HCT116 (cell line): ENCODE measurements around the gene CENPF. TPM values are rescaled to one million over a fixed set of nuclear protein-coding genes. Genes with fewer than 3 reads are reported as not detected.

Experiments
- ATAC-seq: fragments of 200-7000 bp; cut with Tn5 transposase; 2 replicates; pipeline ENCODE4 v1.9.1; 2020; ENCODE audit warnings: mild to moderate bottlenecking, moderate library complexity
- BruUV-seq: library from RNA; stranded (reverse); fragments of 400-500 nt; replicated peaks from 2 replicates; lab custom pipeline; 2021; lab: Mats Ljungman, UMichigan
- CTCF ChIA-PET: fragments of 300-600 bp; sonication (Branson Sonifier 250); formaldehyde crosslinking; loops from one replicate; lab custom pipeline; 2021; ENCODE audit warnings: antibody characterized with exemption; lab: Charles Lee
- POLR2A ChIA-PET: fragments of 300-600, 350-600 bp; sonication (Branson Sonifier 250); formaldehyde crosslinking; loops from one replicate; lab custom pipeline; 2021; ENCODE audit warnings: antibody characterized with exemption; lab: Charles Lee
- RAD21 ChIA-PET, 2 experiments: fragments of 300-600 bp; sonication (Branson Sonifier 250); formaldehyde crosslinking; loops; one replicate each; lab custom pipeline; 2023; ENCODE audit warnings: low total read pairs in 2 of 2; ENCODE audit not compliant: uncharacterized antibody in 2 of 2, unreplicated experiment in 2 of 2, low non-redundant PET in 1 of 2; lab: Charles Lee
- DNase-seq: peaks from one replicate; pipeline ENCODE4 v3.0.0-alpha.2; 2010; ENCODE audit warnings: low read depth, low spot score
- H2AFZ ChIP-seq: fragments of 200-600 bp; shearing (Covaris generic), sonication (generic); 2 replicates; pipeline ENCODE4 v1.6.1; 2017; ENCODE audit warnings: low read depth, mixed run types, mixed read lengths, antibody characterized with exemption, low read length; ENCODE audit not compliant: poor library complexity, severe bottlenecking
- H3K27ac ChIP-seq: 2 replicates; pipeline ENCODE4 v1.5.1; 2012; ENCODE audit warnings: low read depth, low read length
- H3K27me3 ChIP-seq: fragments of 200-600 bp; sonication (generic); 2 replicates; pipeline ENCODE4 v1.6.1; 2016; ENCODE audit warnings: mixed run types, low read length, mixed read lengths; ENCODE audit not compliant: insufficient read depth
- H3K36me3 ChIP-seq, 2 experiments: fragments of 200-500 bp in 1 of 2; fragments of 200-600 bp in 1 of 2; sonication (Bioruptor generic) in 1 of 2; sonication (generic) in 1 of 2; 2 replicates each; pipeline versions ENCODE4 v1.5.1 to v1.6.1; 2014 to 2016; ENCODE audit warnings: low read length in 2 of 2, inconsistent platforms in 1 of 2, mixed read lengths in 1 of 2, mixed run types in 1 of 2; ENCODE audit not compliant: insufficient read depth in 2 of 2, control insufficient read depth in 1 of 2
- H3K4me1 ChIP-seq, 2 experiments: fragments of 200-600 bp in 1 of 2; sonication (generic) in 1 of 2; 2 replicates each; pipeline versions ENCODE4 v1.5.1 to v1.6.1; 2012 to 2017; ENCODE audit warnings: low read length in 2 of 2, inconsistent platforms in 1 of 2, mild to moderate bottlenecking in 1 of 2, mixed read lengths in 1 of 2, mixed run types in 1 of 2, moderate library complexity in 1 of 2; ENCODE audit not compliant: insufficient read depth in 2 of 2, control insufficient read depth in 1 of 2
- H3K4me2 ChIP-seq: fragments of 200-600 bp; sonication (generic); 2 replicates; pipeline ENCODE4 v1.6.1; 2017; ENCODE audit warnings: mixed run types, low read length, mixed read lengths
- H3K4me3 ChIP-seq, 2 experiments: fragments of 200-600 bp in 1 of 2; sonication (generic) in 1 of 2; replicated peaks in 1 of 2; 2 replicates each; pipeline ENCODE4 v1.5.1; 2011 to 2016; ENCODE audit warnings: low read length in 2 of 2, control low read depth in 1 of 2, low read depth in 1 of 2, mild to moderate bottlenecking in 1 of 2, mixed read lengths in 1 of 2, mixed run types in 1 of 2
- H3K79me2 ChIP-seq: fragments of 200-600 bp; sonication (generic); 2 replicates; pipeline ENCODE4 v1.6.1; 2017; ENCODE audit warnings: mild to moderate bottlenecking, mixed run types, low read length, moderate library complexity, mixed read lengths; ENCODE audit not compliant: insufficient read depth
- H3K9ac ChIP-seq: fragments of 200-600 bp; sonication (generic); 2 replicates; pipeline ENCODE4 v1.6.1; 2016; ENCODE audit warnings: low read length, mixed read lengths
- H3K9me2 ChIP-seq: fragments of 200-600 bp; sonication (generic), shearing (Covaris generic); 2 replicates; pipeline ENCODE4 v1.6.1; 2017; ENCODE audit warnings: mixed run types, mild to moderate bottlenecking, moderate library complexity; ENCODE audit not compliant: insufficient read depth
- H3K9me3 ChIP-seq, 2 experiments: fragments of 200-500 bp in 1 of 2; fragments of 200-600 bp in 1 of 2; sonication (Bioruptor generic) in 1 of 2; sonication (generic) in 1 of 2; 2 replicates each; pipeline ENCODE4 v1.6.1; 2014 to 2017; ENCODE audit warnings: low read length in 2 of 2, mixed read lengths in 2 of 2, inconsistent platforms in 1 of 2, low read depth in 1 of 2, mild to moderate bottlenecking in 1 of 2, mixed run types in 1 of 2, moderate library complexity in 1 of 2; ENCODE audit not compliant: control insufficient read depth in 1 of 2, insufficient read depth in 1 of 2
- H4K20me1 ChIP-seq: fragments of 200-600 bp; sonication (generic), shearing (Covaris generic); 2 replicates; pipeline ENCODE4 v1.6.1; 2017; ENCODE audit warnings: mixed run types, mild to moderate bottlenecking, moderate library complexity; ENCODE audit not compliant: insufficient read depth
- ATF3 ChIP-seq: IDR thresholded peaks from 2 replicates; pipeline ENCODE4 v1.6.1; 2012
- CBX3 ChIP-seq: IDR thresholded peaks from 2 replicates; pipeline ENCODE4 v1.6.1; 2012; ENCODE audit warnings: low read depth
- CEBPB ChIP-seq: IDR thresholded peaks from 2 replicates; pipeline ENCODE4 v1.6.1; 2012; ENCODE audit warnings: low read depth
- ELF1 ChIP-seq: IDR thresholded peaks from 2 replicates; pipeline ENCODE4 v1.6.1; 2012; ENCODE audit warnings: low read depth, borderline replicate concordance
- EZH2 ChIP-seq: fragments of 200-600 bp; sonication (generic); IDR thresholded peaks from 2 replicates; pipeline ENCODE4 v1.6.1; 2017; ENCODE audit warnings: antibody characterized with exemption, mixed run types
- EZH2phosphoT487 ChIP-seq: fragments of 200-600 bp; IDR thresholded peaks from 2 replicates; pipeline ENCODE4 v1.6.1; 2018; ENCODE audit warnings: antibody characterized with exemption, borderline replicate concordance
- FOSL1 ChIP-seq: IDR thresholded peaks from 2 replicates; pipeline ENCODE4 v1.6.1; 2012; ENCODE audit warnings: low read depth
- JUND ChIP-seq: IDR thresholded peaks from 2 replicates; pipeline ENCODE4 v1.6.1; 2012
- MAX ChIP-seq: IDR thresholded peaks from 2 replicates; pipeline ENCODE4 v1.6.1; 2012
- POLR2A ChIP-seq: IDR thresholded peaks from 2 replicates; pipeline ENCODE4 v1.7.0; 2011; ENCODE audit warnings: borderline replicate concordance; ENCODE audit not compliant: insufficient read depth, insufficient read length; ENCODE audit errors: extremely low read depth
- POLR2AphosphoS5 ChIP-seq: IDR thresholded peaks from 2 replicates; pipeline ENCODE4 v1.6.1; 2011; ENCODE audit warnings: mild to moderate bottlenecking, low read depth, low read length, moderate library complexity
- RAD21 ChIP-seq: IDR thresholded peaks from 2 replicates; pipeline ENCODE4 v1.6.1; 2012; ENCODE audit warnings: low read depth, mild to moderate bottlenecking
- REST ChIP-seq: IDR thresholded peaks from 2 replicates; pipeline ENCODE4 v1.6.1; 2012; ENCODE audit warnings: low read depth
- SIN3A ChIP-seq: IDR thresholded peaks from 2 replicates; pipeline ENCODE4 v1.6.1; 2012; ENCODE audit warnings: low read depth
- SRF ChIP-seq: IDR thresholded peaks from 2 replicates; pipeline ENCODE4 v1.6.1; 2012; ENCODE audit warnings: low read depth
- TCF7L2 ChIP-seq: IDR thresholded peaks from 2 replicates; pipeline ENCODE4 v1.7.0; 2011; ENCODE audit warnings: borderline replicate concordance, inconsistent platforms; ENCODE audit not compliant: insufficient read depth, insufficient read length; ENCODE audit errors: extremely low read depth
- ZFX ChIP-seq: fragments of 450-650 bp; IDR thresholded peaks from 2 replicates; pipeline ENCODE4 v1.6.1; 2017
- ZNF274 ChIP-seq: fragments of 200-500 bp; sonication (Bioruptor generic); IDR thresholded peaks from 2 replicates; pipeline ENCODE4 v1.6.1; 2014; ENCODE audit warnings: mild to moderate bottlenecking, low read depth, low read length, inconsistent platforms
- intact Hi-C: fragments of 100-400 bp; cut with micrococcal nuclease; formaldehyde crosslinking; loops from 2 replicates; pipeline ENCODE4 v1.10.0; 2022
- total RNA-seq: library from RNA; stranded (reverse); gene quantifications from one replicate; pipeline ENCODE4 v1.2.1, GENCODE V29; 2021; ENCODE audit not compliant: unreplicated experiment

The CENPF gene
- total RNA-seq, 1 experiment from 2014 or later = 120 TPM

GRCh38 chr1:214633686-214634085 lies 30.7 kb downstream of the CENPF start:
- CTCF ChIA-PET = no interaction called here
- POLR2A ChIA-PET = no interaction called here
- no TSS peak for BruUV-seq
- no peaks in the 10 kb centered on the region for H3K27me3 ChIP-seq
- H3K9ac ChIP-seq = no peak overlapping the region
- H3K4me3 ChIP-seq = no peak overlapping the region
- no peak for ATAC-seq
- TF ChIP-seq FOSL1 (no peak), JUND (no peak), ZFX (no peak), POLR2AphosphoS5 (no peak), ZNF274 (no peak), SRF (no peak), EZH2 (no peak), CBX3 (no peak), TCF7L2 (no peak), ELF1 (no peak), CEBPB (no peak), POLR2A (no peak), MAX (no peak), SIN3A (no peak)
- TF ChIP-seq, all 23 proteins: peak for 0
- RAD21 ChIA-PET = no interaction called here
- H3K4me1 ChIP-seq = no peaks in the 10 kb centered on the region
- H4K20me1 ChIP-seq = no peaks in the 10 kb centered on the region
- H3K79me2 ChIP-seq = peaks cover 17% of the 10 kb centered on the region; the same call in 1 of the 2 replicates
- intact Hi-C loops = no loop called here
- no peaks in the 10 kb centered on the region for H3K9me3 ChIP-seq
- H3K27ac ChIP-seq = no peak overlapping the region
- no peak overlapping the region for H3K4me2 ChIP-seq
- H2AFZ ChIP-seq = no peak overlapping the region
- no peaks in the 10 kb centered on the region for H3K9me2 ChIP-seq
- no peak for DNase-seq
- H3K36me3 ChIP-seq = peaks cover 60 to 75% of the 10 kb centered on the region in 2 experiments

GRCh38 chr1:214634267-214634666 lies 31.3 kb downstream of the CENPF start:
- H3K4me3 ChIP-seq = no peak overlapping the region
- intact Hi-C loops = no loop called here
- BruUV-seq = no TSS peak
- no peak overlapping the region for H3K4me2 ChIP-seq
- ATAC-seq = no peak
- no peak for DNase-seq
- H3K79me2 ChIP-seq = peaks cover 17% of the 10 kb centered on the region; the same call in 1 of the 2 replicates
- CTCF ChIA-PET = interaction anchor here (1.9 kb wide), 1 partner anchor 8 kb away, joined by 7 read pairs; no protein-coding TSS in a partner anchor
- no peaks in the 10 kb centered on the region for H3K9me3 ChIP-seq
- POLR2A ChIA-PET = no interaction called here
- RAD21 ChIA-PET = no interaction called here
- H4K20me1 ChIP-seq = no peaks in the 10 kb centered on the region
- H3K27ac ChIP-seq = no peak overlapping the region
- peaks cover 59 to 71% of the 10 kb centered on the region in 2 experiments for H3K36me3 ChIP-seq
- H3K9ac ChIP-seq = no peak overlapping the region
- no peak overlapping the region for H2AFZ ChIP-seq
- no peaks in the 10 kb centered on the region for H3K27me3 ChIP-seq
- no peaks in the 10 kb centered on the region for H3K9me2 ChIP-seq
- H3K4me1 ChIP-seq = no peaks in the 10 kb centered on the region
- no peak for TF ChIP-seq POLR2A
- no peak for TF ChIP-seq EZH2phosphoT487
- no peak for TF ChIP-seq REST
- TF ChIP-seq RAD21 = no peak
- TF ChIP-seq POLR2AphosphoS5 = no peak
- TF ChIP-seq MAX = no peak
- no peak for TF ChIP-seq ATF3
- TF ChIP-seq JUND = no peak
- no peak for TF ChIP-seq EZH2
- no peak for TF ChIP-seq CEBPB
- TF ChIP-seq FOSL1 = no peak
- no peak for TF ChIP-seq TCF7L2
- TF ChIP-seq ZFX = no peak
